HG03066 (cell line): Measurements from ENCODE around the gene SEPTIN11.

ENCODE experiments used
- ATAC-seq: cut with Tn5 transposase; IDR thresholded peaks from one replicate; pipeline ENCODE4 v1.9.1; 2021; ENCODE audit warnings: low read depth; ENCODE audit not compliant: unreplicated experiment

The SEPTIN11 gene

GRCh38 chr4:76977736-76978350 is 28.3 kb downstream of the SEPTIN11 start:
- ATAC-seq: no peak

GRCh38 chr4:76979236-76979635 is 29.7 kb downstream of the SEPTIN11 start:
- no peak for ATAC-seq

GRCh38 chr4:76980261-76980660 is 30.7 kb downstream of the SEPTIN11 start:
- no peak for ATAC-seq

GRCh38 chr4:76981644-76982043 is 32.1 kb downstream of the SEPTIN11 start:
- ATAC-seq: no peak

- no peak for ATAC-seq
These were observed 33.4 kb downstream of the SEPTIN11 start for GRCh38 chr4:76982638-76983584.

GRCh38 chr4:76984127-76984526 is 34.6 kb downstream of the SEPTIN11 start:
- ATAC-seq: peak; percentile 55

GRCh38 chr4:76984788-76985211 is 35.2 kb downstream of the SEPTIN11 start:
- ATAC-seq: no peak

GRCh38 chr4:76987153-76987591 is 37.6 kb downstream of the SEPTIN11 start:
- no peak for ATAC-seq

- no peak for ATAC-seq
These were observed 38.1 kb downstream of the SEPTIN11 start for GRCh38 chr4:76987685-76988084.

GRCh38 chr4:76989391-76990061 is 40.0 kb downstream of the SEPTIN11 start:
- no peak for ATAC-seq

GRCh38 chr4:76990288-76991080 is 40.9 kb downstream of the SEPTIN11 start:
- ATAC-seq: no peak

- ATAC-seq: no peak
These were observed 41.7 kb downstream of the SEPTIN11 start for GRCh38 chr4:76991161-76991660.

- ATAC-seq: peak; percentile 88
These were observed 44.5 kb downstream of the SEPTIN11 start for GRCh38 chr4:76993787-76994641.

- ATAC-seq: no peak
These were observed 46.2 kb downstream of the SEPTIN11 start for GRCh38 chr4:76995776-76996175.

GRCh38 chr4:76996445-76996844 is 46.9 kb downstream of the SEPTIN11 start:
- no peak for ATAC-seq

- no peak for ATAC-seq
These were observed 47.5 kb downstream of the SEPTIN11 start for GRCh38 chr4:76997077-76997476.

GRCh38 chr4:76997532-76997931 is 48.0 kb downstream of the SEPTIN11 start:
- ATAC-seq: no peak

- no peak for ATAC-seq
These were observed 48.8 kb downstream of the SEPTIN11 start for GRCh38 chr4:76998251-76998901.
